Prostate gland (tissue), 2 donors: ENCODE data around the gene GOPC.

ENCODE experiments used
- CTCF ChIP-seq, 4 experiments: fragments of 200-600 bp in 2 of 4; fragments of 450-650 bp in 2 of 4; sonication (generic) in 2 of 4; IDR thresholded peaks; 1 replicate in 3 of 4; 2 replicates in 1 of 4; pipeline ENCODE4 v1.5.1; 2016 to 2019; ENCODE audit warnings: antibody characterized with exemption in 4 of 4, mild to moderate bottlenecking in 2 of 4, moderate library complexity in 2 of 4
- POLR2A ChIP-seq: fragments of 450-650 bp; IDR thresholded peaks from one replicate; pipeline ENCODE4 v1.6.1; 2016; ENCODE audit warnings: antibody characterized with exemption, mild to moderate bottlenecking

GRCh38 chr6:117592983-117593759 lies 9.1 kb downstream of the GOPC start:
- TF ChIP-seq CTCF (IDR thresholded peaks at IDR 0.05) (no peak), POLR2A (no peak)
